Suprapubic skin (tissue), 4 donors: ENCODE results near the gene GPER1. TPM values are rescaled to one million over a fixed set of nuclear protein-coding genes. Genes with fewer than 3 reads are reported as not detected.

ENCODE experiments used
- DNase-seq, 2 donors: peaks; one replicate each; pipeline ENCODE4 v3.0.0-alpha.2; 2019; ENCODE audit warnings: low spot score in 2 of 2
- H3K27ac ChIP-seq: fragments of 200-600 bp; sonication (generic); one replicate; pipeline ENCODE4 v1.5.1; 2019
- H3K27me3 ChIP-seq: fragments of 200-600 bp; sonication (generic); one replicate; pipeline ENCODE4 v1.5.1; 2019
- H3K36me3 ChIP-seq: fragments of 200-600 bp; sonication (generic); one replicate; pipeline ENCODE4 v1.5.1; 2019
- H3K4me1 ChIP-seq: fragments of 200-600 bp; sonication (generic); one replicate; pipeline ENCODE4 v1.5.1; 2019
- H3K4me3 ChIP-seq: fragments of 200-600 bp; sonication (generic); one replicate; pipeline ENCODE4 v1.5.1; 2019; ENCODE audit warnings: mild to moderate bottlenecking
- H3K9me3 ChIP-seq: fragments of 200-600 bp; sonication (generic); one replicate; pipeline ENCODE4 v1.5.1; 2019
- CTCF ChIP-seq, 2 donors: fragments of 200-600 bp in 1 of 2; fragments of 450-650 bp in 1 of 2; sonication (generic) in 1 of 2; IDR thresholded peaks; one replicate each; pipeline ENCODE4 v1.5.1; 2016 to 2019; ENCODE audit warnings: antibody characterized with exemption in 2 of 2, mild to moderate bottlenecking in 1 of 2, moderate library complexity in 1 of 2
- EP300 ChIP-seq: sonication (generic); formaldehyde crosslinking; IDR thresholded peaks from one replicate; pipeline ENCODE4 v1.6.1; 2017; ENCODE audit warnings: antibody characterized with exemption
- POLR2A ChIP-seq, 2 donors: fragments of 450-650 bp; IDR thresholded peaks; one replicate each; pipeline ENCODE4 v1.6.1; 2017; ENCODE audit warnings: antibody characterized with exemption in 2 of 2, mild to moderate bottlenecking in 2 of 2, moderate library complexity in 2 of 2
- POLR2AphosphoS5 ChIP-seq, 3 donors: sonication (generic); formaldehyde crosslinking; IDR thresholded peaks; one replicate each; pipeline ENCODE4 v1.6.1; 2017; ENCODE audit warnings: antibody characterized with exemption in 3 of 3
- WGBS: methylation state at CpG from one replicate; pipeline ENCODE4 v1.1.5; 2018; 5-methylcytosine and 5-hydroxymethylcytosine counted together
- total RNA-seq, 4 donors: library from RNA; depleted of rRNA; stranded (reverse); fragments of >200 nt; gene quantifications; one replicate each; pipeline ENCODE4 v1.1.0, GENCODE V29; 2016

Gene GPER1
- total RNA-seq, 4 donors from 2014 or later = 2.6 to 11.9 (median 5.1) TPM

- peaks cover 20% of the 10 kb centered on the region for H3K36me3 ChIP-seq
- WGBS = 79% methylated on average over 5 of the region's 23 CpGs
- no peak for TF ChIP-seq EP300
- TF ChIP-seq POLR2A (IDR thresholded peaks at IDR 0.05) = no peak
- TF ChIP-seq POLR2AphosphoS5 (IDR thresholded peaks at IDR 0.05) = no peak
- TF ChIP-seq CTCF (IDR thresholded peaks at IDR 0.05) = no peak
- peaks cover 28% of the 10 kb centered on the region for H3K4me1 ChIP-seq
- no peak for DNase-seq
- peak overlapping the region; percentile 45 for H3K4me3 ChIP-seq
- H3K27me3 ChIP-seq = no peaks in the 10 kb centered on the region
- H3K27ac ChIP-seq = no peak overlapping the region
- H3K9me3 ChIP-seq = no peaks in the 10 kb centered on the region
These were observed 7.8 kb downstream of the GPER1 start for GRCh38 chr7:1095621-1096155.

GRCh38 chr7:1096156-1097119 is 8.5 kb downstream of the GPER1 start:
- Histone ChIP-seq H3K27me3 (no peaks in the 10 kb centered on the region), H3K4me1 (peaks cover 28% of the 10 kb centered on the region), H3K27ac (peak overlapping the region; percentile 77), H3K9me3 (no peaks in the 10 kb centered on the region), H3K4me3 (peak overlapping the region; percentile 45), H3K36me3 (peaks cover 20% of the 10 kb centered on the region)
- TF ChIP-seq CTCF (IDR thresholded peaks at IDR 0.05) (no peak), POLR2AphosphoS5 (IDR thresholded peaks at IDR 0.05) (no peak), POLR2A (IDR thresholded peaks at IDR 0.05) (no peak), EP300 (no peak)
- DNase-seq = no peak
- 65% methylated on average over 33 of the region's 44 CpGs for WGBS

DNA sequence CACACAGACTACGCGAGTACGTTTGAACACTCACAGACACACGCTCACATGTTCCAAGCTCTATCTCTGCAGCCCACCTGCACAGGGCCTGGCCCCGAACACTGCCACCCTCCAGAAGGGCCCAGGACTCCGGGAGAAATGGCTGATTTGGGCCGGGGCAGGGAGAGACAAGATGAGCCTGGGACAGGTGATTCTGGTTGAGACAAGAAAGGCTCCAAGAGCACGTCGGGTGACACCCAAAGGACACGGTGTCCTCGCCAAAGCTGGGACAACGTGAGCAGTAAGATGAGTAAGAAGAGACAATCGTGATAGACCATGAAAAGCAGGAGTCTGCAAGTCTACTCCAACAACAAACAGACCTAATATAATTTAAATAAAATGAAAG is 9.2 kb downstream of the GPER1 start:
- Histone ChIP-seq H3K4me1 (peaks cover 28% of the 10 kb centered on the region), H3K27me3 (no peaks in the 10 kb centered on the region), H3K27ac (peak overlapping the region; percentile 77), H3K36me3 (peaks cover 20% of the 10 kb centered on the region), H3K4me3 (peak overlapping the region; percentile 45), H3K9me3 (no peaks in the 10 kb centered on the region)
- 78% methylated on average over 13 of the region's 13 CpGs for WGBS
- DNase-seq = no peak
- TF ChIP-seq EP300 = no peak
- TF ChIP-seq CTCF (IDR thresholded peaks at IDR 0.05) = no peak
- peak in 1 of 3 donors; percentile 39 for TF ChIP-seq POLR2AphosphoS5 (IDR thresholded peaks at IDR 0.05)
- no peak for TF ChIP-seq POLR2A (IDR thresholded peaks at IDR 0.05)

- Histone ChIP-seq H3K27me3 (no peaks in the 10 kb centered on the region), H3K4me1 (peaks cover 28% of the 10 kb centered on the region), H3K9me3 (no peaks in the 10 kb centered on the region), H3K36me3 (peaks cover 6% of the 10 kb centered on the region), H3K4me3 (no peak overlapping the region), H3K27ac (no peak overlapping the region)
- WGBS = 95% methylated on average over 43 of the region's 43 CpGs
- TF ChIP-seq EP300 (no peak), POLR2A (IDR thresholded peaks at IDR 0.05) (no peak), CTCF (IDR thresholded peaks at IDR 0.05) (no peak), POLR2AphosphoS5 (IDR thresholded peaks at IDR 0.05) (no peak)
- DNase-seq = no peak
These were observed 10.6 kb downstream of the GPER1 start for GRCh38 chr7:1098243-1099153.
